HTERT RPE-1 (cell line): ENCODE data around the gene LHPP.
"Not testable (repeated sequence)": the region's sequence is repeated elsewhere in the genome, so short reads cannot be mapped to it uniquely, and the experiment has no call there.

Experiments
- in situ Hi-C: fragments of 300-500 bp; cut with MboI; formaldehyde crosslinking; loops from 4 replicates; pipeline ENCODE4 v1.14.3; 2020; ENCODE audit warnings: low sequenced_read_pairs

Gene LHPP

DNA sequence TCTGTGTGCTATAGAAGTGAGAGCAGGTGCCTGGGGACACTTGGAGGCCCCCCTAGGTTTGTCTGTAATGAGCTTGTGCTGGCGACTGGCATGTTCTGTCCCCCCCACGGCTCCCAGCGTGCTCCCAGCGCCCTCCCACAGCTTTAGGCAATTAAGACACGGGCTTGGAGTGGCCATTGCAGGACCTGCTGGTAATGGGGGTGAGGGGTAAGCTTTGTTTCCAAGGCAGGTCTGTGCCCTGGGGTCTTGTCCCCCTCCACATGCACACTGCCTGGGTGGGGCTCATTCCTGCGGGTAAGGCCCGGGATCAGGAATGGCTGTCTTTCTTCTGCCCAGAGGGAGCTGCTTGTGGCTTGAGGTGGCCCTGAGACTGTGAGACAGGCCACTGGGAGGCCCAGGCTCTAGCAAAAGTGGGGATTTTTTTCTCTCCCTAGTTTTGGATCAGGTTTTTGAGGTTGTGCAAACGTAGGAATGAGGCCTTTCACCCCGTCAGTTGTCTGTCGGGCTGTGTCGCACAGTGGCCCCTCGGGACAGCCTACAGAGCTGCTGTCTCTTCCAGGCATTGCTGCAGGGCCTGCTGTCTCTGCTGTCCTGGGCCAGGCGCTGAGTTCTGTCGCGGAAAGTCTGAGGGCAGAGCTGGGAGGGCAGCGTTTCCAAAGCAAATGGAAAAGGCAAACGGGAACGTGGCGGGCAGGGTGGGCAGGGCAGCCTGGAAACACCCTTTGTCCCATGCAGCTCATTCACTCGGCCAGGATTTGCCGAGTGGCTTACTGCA is 107.4 kb downstream of the LHPP start:
- in situ Hi-C loops = no loop called here

DNA sequence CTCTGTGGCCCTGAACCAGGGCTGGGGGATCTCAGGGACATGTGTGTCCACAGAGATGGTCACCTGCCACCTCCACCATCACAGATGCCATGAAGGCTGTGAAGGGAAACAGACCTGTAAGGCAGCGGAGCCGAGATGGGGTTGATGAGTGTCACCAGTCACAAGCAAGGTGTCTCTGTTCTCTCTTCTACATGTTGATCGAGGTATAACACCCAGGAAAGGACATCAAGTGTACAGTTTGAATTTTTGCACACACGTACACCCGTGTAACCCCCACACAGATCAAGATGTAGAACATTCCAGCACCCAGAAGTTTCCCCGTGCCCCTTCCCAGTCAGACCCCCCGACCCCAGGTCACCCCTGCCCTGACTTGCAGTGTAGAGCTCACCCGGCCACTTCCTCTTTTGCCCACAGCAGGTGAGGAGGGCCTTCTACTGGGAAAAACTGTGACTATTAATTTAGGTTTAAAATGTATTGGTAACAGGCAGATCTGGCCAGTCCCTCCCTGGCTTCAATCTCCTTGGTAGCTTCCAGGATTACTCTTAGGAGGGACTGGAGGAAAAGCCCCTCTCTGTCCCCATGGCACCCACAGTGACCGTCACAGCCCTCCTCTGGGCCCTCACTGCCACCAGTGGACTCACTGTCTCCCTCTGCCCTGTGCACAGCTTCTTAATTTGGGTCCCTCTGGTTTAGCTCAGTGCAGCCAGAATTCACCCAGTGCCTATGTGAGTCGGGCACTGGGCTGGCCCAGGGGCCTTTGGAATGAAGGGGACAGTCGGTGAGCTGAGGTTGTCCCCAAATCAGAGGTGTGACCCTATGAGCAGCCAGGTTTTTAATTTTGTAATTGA is 108.2 kb downstream of the LHPP start:
- in situ Hi-C loops = no loop called here

DNA sequence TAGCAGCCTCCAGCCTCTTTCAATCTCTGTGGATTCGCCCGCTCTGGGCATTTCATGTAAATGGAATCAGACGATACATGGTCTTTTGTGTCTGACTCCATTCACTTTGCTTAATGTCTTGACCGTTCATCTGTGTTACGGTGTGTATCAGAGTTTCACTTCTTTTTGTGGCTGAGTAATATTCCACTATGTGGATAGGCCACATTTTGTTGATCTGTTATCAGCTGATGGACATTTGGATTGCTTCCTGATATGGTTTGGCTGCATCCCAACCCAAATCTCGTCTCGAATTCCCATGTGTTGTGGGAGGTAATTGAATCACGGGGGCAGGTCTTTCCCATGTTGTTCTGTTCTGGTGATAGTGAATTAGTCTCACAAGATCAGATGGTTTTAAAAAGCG is 109.0 kb downstream of the LHPP start:
- in situ Hi-C loops = no loop called here

DNA sequence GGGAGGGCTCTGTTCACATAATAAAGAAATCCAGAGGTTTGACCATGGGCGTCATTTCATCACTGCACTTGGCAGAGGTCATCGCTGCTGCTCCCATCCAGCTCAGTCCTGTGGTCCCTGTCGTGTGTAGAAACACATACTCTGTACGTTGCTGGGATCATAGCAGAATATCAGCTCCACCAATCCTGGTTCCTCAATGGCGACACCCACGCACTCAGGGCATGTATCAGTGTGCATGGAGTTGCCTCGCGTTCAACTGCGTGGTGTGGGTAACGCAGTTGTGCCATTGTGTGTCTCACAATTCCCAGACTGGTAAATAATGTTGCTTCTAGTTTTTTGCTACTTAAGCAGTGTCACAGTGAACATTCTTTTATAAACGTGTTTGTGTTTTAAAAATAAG is 111.1 kb downstream of the LHPP start:
- in situ Hi-C loops = no loop called here

DNA sequence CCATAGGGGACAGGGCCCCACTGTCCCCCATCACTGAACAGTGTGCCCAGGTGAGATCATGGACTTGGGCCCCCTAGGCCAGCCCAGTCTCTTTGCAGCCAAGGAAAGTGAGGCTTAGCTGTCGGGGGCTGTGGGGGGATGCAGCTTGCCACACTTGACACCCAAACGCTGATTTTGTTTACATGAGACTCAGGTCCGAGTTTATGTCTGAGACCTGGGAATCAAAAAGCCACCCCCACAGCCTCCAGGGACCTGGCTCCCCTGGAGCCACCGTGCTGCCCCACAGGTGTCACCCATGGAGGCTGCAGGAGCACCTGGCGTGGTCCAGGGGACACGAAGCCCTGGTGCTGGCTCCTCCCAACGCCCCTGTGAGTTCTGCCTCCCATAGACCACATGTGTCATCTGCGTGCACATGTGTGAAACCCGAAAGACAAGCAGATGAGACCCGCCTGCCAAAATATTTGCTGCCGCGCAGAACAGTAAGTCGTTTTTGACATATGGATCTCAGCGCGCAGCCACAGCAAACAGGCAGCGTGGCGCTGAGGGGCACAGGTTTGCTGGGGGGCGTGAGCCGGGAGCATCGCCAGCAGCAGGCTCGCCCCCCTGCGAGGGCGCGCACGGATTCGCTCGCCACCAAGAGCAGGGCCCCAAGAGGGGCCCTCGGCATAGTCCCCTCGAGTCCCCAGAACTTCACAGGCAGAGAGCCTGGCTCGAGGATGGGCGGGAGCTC is 112.3 kb downstream of the LHPP start:
- in situ Hi-C loops = no loop called here

DNA sequence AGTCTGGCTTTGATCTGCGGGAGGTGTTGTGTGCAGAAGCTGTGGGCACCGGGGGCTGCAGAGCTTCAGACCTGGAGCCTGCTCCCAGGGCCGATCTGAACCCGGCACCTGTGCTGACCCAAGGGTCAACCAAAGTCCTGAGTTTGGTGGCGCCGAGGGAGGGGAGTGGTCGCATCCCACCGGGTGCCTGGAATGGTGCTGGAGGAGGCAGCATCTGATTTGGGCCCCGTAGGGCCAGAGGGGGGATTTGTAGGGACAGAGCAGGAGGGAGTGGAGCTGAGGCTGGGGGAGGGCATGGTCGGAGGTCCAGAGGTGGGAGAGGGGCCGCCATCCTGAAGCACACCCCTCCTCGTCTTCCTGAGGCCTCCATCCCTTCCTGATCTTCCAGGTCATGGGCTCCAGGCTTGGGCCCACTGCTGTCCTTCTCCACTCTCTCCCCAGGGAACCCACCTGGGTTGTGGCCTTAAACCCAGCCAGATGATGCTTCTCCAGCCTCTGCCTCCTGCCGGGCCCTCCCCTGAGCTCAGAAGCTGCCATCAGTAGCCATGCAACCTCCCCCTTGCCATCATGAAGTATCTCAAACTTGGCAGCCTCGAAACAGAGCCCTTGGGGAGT is 112.9 kb downstream of the LHPP start:
- in situ Hi-C loops = no loop called here

DNA sequence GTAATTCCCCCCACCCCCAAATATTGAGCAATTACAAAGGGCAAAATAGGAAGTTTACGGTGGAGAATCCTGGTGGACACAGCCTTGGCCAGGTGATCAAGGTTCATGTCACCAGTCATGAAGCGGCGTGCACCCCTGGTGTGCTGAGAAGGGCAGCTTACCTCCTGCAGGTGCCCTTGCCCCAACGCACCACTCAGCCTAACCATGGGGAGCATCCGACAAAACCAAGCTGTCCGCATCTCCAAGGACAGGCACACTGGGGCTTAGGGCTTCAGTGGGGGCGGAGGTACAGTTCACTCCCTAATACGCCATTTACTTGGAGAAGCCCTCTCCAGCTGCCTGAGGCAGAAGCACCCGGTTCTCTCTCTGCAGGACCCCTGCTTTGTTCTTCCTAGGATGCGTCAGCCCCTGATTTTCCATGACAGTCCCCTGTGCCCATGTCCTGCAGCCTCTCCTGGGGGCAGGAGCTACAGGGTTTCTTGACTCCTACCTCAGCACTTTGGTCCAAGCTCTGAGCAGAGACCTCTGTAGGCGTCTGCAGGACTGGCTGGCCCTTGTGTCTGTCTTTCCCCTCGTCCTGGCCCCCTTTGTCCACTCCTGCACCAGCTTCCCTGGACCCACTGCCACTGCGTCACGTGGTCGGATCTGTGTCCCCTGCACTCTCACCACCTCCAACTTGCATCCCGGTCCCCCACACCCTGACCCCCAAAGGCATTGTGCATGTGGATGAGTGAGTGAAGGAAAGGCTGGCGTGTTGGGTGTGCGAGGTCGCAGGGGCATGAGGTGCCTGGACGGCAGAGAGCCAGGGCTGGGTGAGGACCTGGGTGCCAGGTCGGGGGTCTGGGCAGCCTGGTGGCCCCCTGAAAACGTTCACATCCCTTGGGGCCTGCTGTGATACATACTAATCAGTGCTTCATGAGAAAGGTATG is 113.7 kb downstream of the LHPP start:
- in situ Hi-C loops = no loop called here

DNA sequence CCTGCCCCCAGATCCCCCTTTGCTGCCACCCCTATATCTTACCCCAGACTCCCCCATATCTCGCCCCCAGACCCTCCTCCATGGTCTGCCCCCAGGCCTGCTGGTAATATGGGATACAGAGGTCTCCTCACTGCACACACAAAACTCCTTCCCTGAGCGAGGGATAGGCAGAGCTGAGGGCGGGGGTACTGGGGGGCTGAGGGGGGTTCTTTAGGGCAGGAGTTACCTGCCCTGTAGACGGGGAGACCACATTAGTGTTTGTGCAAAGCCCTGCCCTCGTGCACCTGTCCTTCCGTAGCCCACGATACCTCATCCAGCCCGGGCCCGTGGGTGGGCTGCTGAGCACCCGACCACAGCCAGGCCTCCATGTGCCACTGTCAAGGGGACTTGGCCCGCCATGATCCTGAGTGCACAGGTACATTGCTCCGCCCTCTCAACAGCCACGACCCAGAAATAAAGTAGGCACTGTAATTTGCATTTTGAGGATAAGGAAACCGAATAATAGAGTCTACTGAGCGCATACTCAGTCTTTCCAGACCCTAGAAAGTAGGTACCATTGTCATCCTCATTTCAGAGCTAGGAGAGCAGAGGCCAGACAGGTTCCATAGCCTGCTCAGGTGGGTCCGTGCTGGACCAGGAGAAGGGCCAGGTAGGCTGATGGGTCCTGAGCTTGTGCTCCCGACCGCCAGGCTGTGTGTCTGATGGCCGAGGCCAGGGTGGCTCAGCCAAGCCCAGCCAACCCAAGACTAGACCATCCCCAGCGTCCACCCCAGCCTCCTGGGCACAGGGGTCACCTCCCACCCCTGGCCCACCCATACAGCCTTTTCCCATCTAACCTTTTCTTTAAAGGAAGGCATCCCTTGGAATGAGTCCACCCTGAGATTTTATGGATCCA is 115.2 kb downstream of the LHPP start:
- in situ Hi-C loops = no loop called here

DNA sequence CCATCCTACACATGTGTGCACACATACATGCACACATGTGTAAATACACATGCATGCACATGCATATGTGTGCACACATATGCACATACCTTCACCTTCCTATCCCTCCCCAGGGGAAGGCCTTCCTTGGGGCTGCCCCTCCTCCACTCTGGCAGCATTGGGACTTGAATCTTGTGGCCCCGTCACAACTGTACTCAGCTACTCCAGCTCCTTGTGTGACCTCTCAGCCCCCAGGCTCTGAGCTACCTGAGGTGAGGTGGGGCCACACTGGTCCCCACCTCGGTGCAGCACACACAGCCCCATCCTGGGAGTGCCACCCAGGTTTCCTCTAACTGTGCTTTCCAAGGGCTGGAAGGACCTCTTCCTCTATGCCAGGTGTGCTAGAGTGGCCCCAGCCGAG is 116.0 kb downstream of the LHPP start:
- in situ Hi-C loops = no loop called here

DNA sequence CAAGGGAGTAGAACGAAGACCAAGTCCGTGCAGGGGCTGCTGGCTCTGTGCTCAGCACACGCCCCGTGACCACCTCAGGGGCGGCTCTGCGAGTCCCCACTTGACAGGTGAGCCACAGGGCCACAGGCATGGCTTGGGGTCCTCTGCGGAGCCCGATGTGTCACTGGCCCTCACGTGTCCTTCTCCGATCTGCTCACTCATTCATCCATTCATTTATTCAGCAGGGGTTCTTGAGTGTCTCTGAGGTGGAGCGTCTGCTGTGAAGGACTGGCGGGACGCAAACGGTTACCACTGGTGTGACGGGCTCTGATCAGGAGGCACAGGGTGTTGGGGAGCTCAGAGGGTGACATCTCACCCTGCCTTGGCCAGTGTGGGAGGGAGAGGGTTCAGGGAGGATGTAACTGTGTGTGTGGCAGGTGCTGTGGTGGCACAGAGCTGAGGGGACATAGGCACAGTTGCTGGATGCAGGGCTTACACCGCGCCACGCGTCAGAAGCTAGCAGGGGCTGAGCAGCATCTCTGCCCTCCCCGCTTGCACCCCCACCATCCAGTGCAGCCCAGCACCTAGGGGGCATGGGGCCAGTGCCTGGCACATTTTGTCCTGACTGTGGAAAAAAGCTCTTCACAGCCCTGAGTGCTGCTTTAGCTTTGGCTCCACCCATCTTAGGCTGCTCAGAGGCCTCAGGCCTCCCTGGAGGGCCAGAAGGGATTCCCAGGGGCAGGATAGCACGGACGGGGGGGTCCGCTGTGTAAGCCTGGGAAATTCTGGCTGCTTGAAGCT is 116.8 kb downstream of the LHPP start:
- in situ Hi-C loops = no loop called here

DNA sequence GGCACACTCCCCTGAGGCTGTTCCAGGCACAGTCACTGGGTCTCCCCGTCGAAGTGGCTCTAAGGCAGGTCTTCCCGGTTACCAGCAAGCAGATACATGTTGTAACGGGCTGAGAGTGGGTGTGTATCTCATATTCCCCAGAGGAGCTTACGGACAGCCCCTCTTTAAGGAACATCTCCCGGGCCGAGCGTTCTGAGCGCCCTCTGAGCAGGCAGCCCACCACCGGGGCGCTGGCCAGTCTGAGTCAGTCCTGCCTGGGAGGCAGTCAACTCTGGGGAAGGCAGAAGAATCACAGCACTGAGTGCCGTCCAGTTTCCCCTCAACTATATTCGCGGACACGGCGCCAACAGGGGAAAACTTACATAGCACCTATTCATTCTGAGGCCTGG is 117.4 kb downstream of the LHPP start:
- in situ Hi-C loops = no loop called here

DNA sequence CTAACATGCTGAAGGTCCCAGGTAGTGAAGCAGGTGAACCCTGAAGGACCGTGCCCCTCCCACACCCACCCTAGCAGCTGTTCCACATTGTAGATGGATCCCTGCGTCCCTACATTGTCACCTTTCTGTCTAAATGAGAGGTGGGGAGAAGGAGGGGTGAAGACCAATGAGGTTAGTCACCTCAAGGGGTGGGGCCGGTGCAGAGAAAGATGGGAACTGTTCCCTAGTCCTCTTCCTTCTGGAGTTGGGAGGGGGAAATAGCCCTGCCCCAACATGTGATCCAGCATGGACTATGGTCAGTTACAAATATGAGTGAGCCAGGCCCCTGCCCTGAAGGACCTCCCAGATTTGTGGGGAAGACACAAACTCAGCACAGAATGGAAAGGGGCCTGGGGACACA is 124.5 kb downstream of the LHPP start:
- in situ Hi-C loops = no loop called here

DNA sequence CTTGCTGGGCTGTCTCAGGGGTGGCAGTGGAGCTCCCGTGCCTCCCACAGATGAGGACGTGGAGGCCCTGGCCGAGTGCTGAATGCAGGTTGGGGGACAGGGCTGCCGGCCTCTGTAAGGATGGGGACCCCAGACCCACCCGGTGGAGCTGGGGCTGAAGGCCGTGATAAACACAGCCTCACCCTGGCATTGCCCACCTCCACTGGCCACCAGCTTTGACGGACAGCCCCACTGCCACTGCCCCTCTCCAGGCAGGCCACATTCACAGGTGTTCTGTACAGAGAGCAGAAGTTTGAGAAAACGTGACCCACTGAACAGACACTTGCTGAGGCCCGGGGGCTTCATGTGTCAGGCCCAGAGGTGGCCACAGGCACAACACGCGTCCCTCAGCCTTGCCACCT is 126.2 kb downstream of the LHPP start:
- in situ Hi-C loops = no loop called here

DNA sequence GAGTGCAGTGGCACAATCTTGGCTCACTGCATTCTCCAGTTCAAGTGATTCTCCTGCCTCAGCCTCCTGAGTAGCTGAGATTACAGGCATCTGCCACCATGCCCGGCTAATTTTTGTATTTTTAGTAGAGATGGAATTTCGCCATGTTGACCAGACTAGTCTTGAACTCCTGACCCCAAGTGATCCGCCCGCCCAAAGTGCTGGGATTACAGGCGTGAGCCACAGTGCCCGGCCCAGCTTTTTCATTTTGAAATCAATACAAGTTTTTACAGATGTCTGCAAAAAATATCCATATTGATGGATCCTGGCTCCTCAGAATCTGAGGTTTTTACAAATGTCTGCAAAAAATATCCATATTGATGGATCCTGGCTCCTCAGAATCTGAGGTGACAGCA is 126.7 kb downstream of the LHPP start:
- in situ Hi-C loops = not testable (repeated sequence)

DNA sequence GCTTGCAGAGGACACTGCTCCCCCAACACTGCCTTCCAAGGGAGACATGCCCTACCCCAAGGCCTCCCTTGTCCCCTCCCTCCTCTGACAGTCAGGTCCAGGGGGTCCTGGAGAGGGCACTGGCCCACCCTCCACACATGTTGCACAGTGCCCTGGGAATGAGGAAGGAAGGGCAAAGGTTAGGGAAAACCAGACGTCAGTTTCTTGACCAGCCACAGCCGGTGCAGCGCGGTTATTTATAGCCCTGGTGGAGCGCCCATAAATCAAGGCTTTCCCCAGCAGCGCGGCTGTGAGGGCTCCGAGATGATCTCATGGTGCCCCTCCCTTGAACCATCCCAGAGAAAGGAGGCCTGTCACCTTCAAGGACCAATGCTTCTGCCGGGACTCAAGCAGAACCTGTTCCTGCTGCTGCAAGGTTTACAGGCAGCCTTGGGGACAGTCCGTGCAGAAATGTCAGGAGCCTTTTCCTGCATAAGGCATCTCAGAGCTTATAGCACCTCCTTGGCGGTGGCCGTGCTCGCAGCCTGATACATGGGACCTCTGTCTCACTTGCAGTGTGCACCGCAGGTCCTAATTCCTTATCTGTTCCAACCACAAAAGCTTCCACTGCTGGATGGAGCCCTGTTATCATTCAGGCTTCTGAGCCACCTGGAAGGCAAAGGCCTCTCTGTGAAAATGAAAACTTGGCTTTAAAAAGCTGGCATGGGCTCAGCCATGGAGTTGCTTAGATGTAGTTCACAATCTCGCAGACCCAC is 127.3 kb downstream of the LHPP start:
- in situ Hi-C loops = no loop called here

DNA sequence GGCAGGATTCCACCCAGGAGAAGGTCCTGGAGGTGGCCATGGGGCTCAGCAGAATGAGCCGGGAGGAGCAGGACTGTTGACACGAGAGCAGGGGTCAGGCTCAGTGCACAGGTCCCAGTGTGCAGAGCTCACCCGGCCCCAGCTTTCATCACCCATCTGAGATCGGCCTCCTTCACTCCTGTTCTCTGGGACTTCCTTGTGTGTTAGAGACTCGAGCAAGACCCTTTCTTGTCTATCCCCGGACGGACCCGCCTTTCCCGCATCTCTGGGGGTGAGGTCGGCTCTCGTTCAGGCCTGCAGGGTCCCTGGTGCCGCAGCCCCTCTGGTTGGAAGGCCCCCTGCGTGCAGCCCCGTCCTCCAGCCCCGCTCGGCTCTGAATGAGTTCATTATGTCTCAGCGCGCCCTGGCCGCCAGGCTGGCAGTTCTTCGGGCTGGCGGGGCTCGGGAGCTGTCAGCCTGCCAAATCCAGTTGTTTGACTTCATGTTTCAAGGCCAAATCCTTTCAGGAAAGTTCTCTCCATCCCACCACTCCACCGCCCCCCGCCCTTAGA is 127.9 kb downstream of the LHPP start:
- in situ Hi-C loops = no loop called here
